HepG2 (cell line): ENCODE results near the gene RNF40. TPM values are rescaled to one million over a fixed set of nuclear protein-coding genes. Genes with fewer than 3 reads are reported as not detected.

ENCODE experiments used
- EHMT2 ChIP-seq: fragments of 200-600 bp; sonication (generic); IDR thresholded peaks from 2 replicates; pipeline ENCODE4 v1.7.0; 2017; ENCODE audit warnings: antibody characterized with exemption, low read depth, low read length, borderline replicate concordance
- IKZF5 ChIP-seq: IDR thresholded peaks from 2 replicates; pipeline ENCODE4 v1.6.1; 2018; ENCODE audit warnings: missing genetic modification reagents, mild to moderate bottlenecking, missing compliant biosample characterization
- MEIS2 ChIP-seq: sonication (generic); formaldehyde crosslinking; IDR thresholded peaks from 2 replicates; pipeline ENCODE4 v1.9.0; 2021; ENCODE audit warnings: mild to moderate bottlenecking, missing genetic modification reagents
- NR2F1 ChIP-seq, 2 experiments: fragments of 450-650 bp in 1 of 2; formaldehyde crosslinking in 1 of 2; IDR thresholded peaks; 2 replicates each; pipeline versions ENCODE4 v1.5.0 to v1.6.1; 2016 to 2020; ENCODE audit warnings: mild to moderate bottlenecking in 1 of 2, missing compliant biosample characterization in 1 of 2, missing genetic modification reagents in 1 of 2, moderate library complexity in 1 of 2
- PTBP1 ChIP-seq: fragments of 200-400 bp; formaldehyde crosslinking; IDR thresholded peaks from 2 replicates; pipeline ENCODE4 v1.6.1; 2018; ENCODE audit warnings: low read length, low read depth; ENCODE audit not compliant: poor library complexity, severe bottlenecking
- RXRA ChIP-seq: sonication (generic); formaldehyde crosslinking; IDR thresholded peaks from 2 replicates; pipeline ENCODE4 v1.5.1; 2020; ENCODE audit warnings: missing genetic modification reagents
- SIN3A ChIP-seq: IDR thresholded peaks from 2 replicates; pipeline ENCODE4 v1.6.1; 2011; ENCODE audit warnings: low read depth, mild to moderate bottlenecking, control low read depth, low read length, borderline replicate concordance
- SKI ChIP-seq: fragments of 450-650 bp; IDR thresholded peaks from one replicate; pipeline ENCODE4 v1.6.1; 2018; ENCODE audit warnings: mild to moderate bottlenecking; ENCODE audit not compliant: partially characterized antibody
- ZKSCAN8 ChIP-seq: IDR thresholded peaks from 2 replicates; pipeline ENCODE4 v1.6.1; 2016; ENCODE audit warnings: borderline replicate concordance, missing genetic modification reagents, missing compliant biosample characterization
- ZNF101 ChIP-seq: sonication (generic); formaldehyde crosslinking; IDR thresholded peaks from 2 replicates; pipeline ENCODE4 v1.4.0; 2020; ENCODE audit warnings: mild to moderate bottlenecking, low read depth, missing genetic modification reagents, borderline replicate concordance
- ZNF17 ChIP-seq: sonication (generic); formaldehyde crosslinking; IDR thresholded peaks from 2 replicates; pipeline ENCODE4 v1.5.0; 2020; ENCODE audit warnings: mild to moderate bottlenecking, missing genetic modification reagents
- ZNF432 ChIP-seq: sonication (generic); formaldehyde crosslinking; IDR thresholded peaks from 2 replicates; pipeline ENCODE4 v1.5.0; 2020; ENCODE audit warnings: missing genetic modification reagents, mild to moderate bottlenecking, borderline replicate concordance
- ZNF510 ChIP-seq: sonication (generic); formaldehyde crosslinking; IDR thresholded peaks from 2 replicates; pipeline ENCODE4 v1.4.0; 2020; ENCODE audit warnings: low read depth, mild to moderate bottlenecking, missing genetic modification reagents
- ZNF563 ChIP-seq: sonication (generic); formaldehyde crosslinking; IDR thresholded peaks from 2 replicates; pipeline ENCODE4 v1.8.0; 2022; ENCODE audit warnings: mild to moderate bottlenecking, moderate library complexity, missing genetic modification reagents
- ZNF629 ChIP-seq: sonication (generic); formaldehyde crosslinking; conservative IDR thresholded peaks from 2 replicates; pipeline ENCODE4 v1.5.0; 2020; ENCODE audit warnings: missing genetic modification reagents
- ZNF772 ChIP-seq: sonication (generic); formaldehyde crosslinking; IDR thresholded peaks from 2 replicates; pipeline ENCODE4 v1.5.0; 2020; ENCODE audit warnings: mild to moderate bottlenecking, missing genetic modification reagents
- ZNF839 ChIP-seq: sonication (generic); formaldehyde crosslinking; IDR thresholded peaks from 2 replicates; pipeline ENCODE4 v1.4.0; 2020; ENCODE audit warnings: missing genetic modification reagents, mild to moderate bottlenecking, borderline replicate concordance
- polyA plus RNA-seq, 8 experiments: library from polyadenylated mRNA; depleted of rRNA in 3 of 8; stranded (reverse) in 7 of 8; unstranded in 1 of 8; fragments of >200 nt; fragmentation: Illumina TruSeq in 4 of 8; extraction: Trizol in 4 of 8; gene quantifications; 2 replicates each; pipeline versions ENCODE4 v1.2.1 to v1.2.3, GENCODE V29; 2011 to 2016; ENCODE audit warnings: low read depth in 4 of 8, missing spikeins in 1 of 8, mixed read lengths in 1 of 8; ENCODE audit not compliant: insufficient read depth in 1 of 8
- total RNA-seq, 5 experiments: library from RNA; depleted of rRNA; stranded (reverse); fragments of >200 nt; fragmentation: Illumina TruSeq; extraction: Trizol; gene quantifications; 2 replicates each; pipeline ENCODE4 v1.2.3, GENCODE V29; 2016; ENCODE audit warnings: low read depth in 1 of 5
- TF ChIP-seq, protein P1 (sequence below): sonication (generic); formaldehyde crosslinking; IDR thresholded peaks from 2 replicates; pipeline ENCODE4 v1.4.0; 2020; ENCODE audit warnings: missing genetic modification reagents, borderline replicate concordance
- TF ChIP-seq, protein P2 (sequence below): sonication (generic); formaldehyde crosslinking; IDR thresholded peaks from 2 replicates; pipeline ENCODE4 v1.5.0; 2020; ENCODE audit warnings: mild to moderate bottlenecking, missing genetic modification reagents
- TF ChIP-seq, protein P3 (sequence below): sonication (generic); formaldehyde crosslinking; IDR thresholded peaks from 2 replicates; pipeline ENCODE4 v1.5.0; 2020; ENCODE audit warnings: mild to moderate bottlenecking, missing genetic modification reagents, moderate library complexity

RNF40 gene
- total and polyA plus RNA-seq, 2 of the 13 experiments (the other 11 are each of a cell fraction or from before 2014, with no cell fraction given) = 84.0 to 85.6 TPM

DNA sequence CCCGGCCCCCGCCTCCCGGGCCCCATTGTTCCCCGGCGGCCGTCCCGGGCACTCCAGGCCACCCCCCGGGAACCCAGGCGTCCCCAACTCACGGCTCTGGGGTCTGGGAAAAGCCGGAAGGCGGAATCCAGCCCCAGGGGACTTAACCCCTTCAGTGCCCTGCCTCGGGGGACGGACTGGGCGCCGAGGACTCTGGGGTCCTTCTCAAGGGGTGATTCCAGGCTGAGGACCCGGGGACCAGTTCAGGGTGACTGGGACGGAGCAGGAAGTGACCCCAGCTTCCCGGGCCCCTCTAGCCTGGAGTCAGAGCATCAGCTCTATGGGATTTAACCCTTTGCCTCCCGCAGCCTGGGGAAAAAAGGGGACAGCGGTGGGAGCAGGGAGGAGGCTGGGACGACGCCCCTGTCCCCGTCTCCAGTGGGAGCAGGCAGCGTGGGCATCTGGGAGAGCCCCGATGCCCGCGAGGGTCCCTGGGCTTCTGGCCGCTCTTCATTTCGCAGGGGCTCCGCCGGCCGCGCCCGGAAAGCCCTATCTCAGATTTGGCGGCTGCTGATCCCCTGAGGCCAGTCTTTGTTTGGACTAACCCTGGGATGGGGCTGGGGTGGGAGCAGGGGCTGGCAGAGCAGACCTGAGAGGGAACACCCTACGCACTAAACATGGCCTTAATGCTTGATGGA, 25.0 kb downstream of the RNF40 start, which contains the start of gene ZNF629 (continued):
- TF ChIP-seq NR2F1 (CRISPR knock-in tag; IDR thresholded peaks at IDR 0.05) (0 out of 4 replicates have a peak, but pooled peaks of 1 of the 2 experiments have one; percentile 13), ZNF563 (peak; percentile 81), ZNF510 (CRISPR knock-in tag) (no peak), ZNF772 (CRISPR knock-in tag) (peak; percentile 89), SKI (peak; percentile 17), ZNF839 (CRISPR knock-in tag) (peak; percentile 15; the same call in 1 of the 2 replicates), ZKSCAN8 (CRISPR knock-in tag) (peak; percentile 73), SIN3A (peak; percentile 89; the same call in 1 of the 2 replicates), ZNF432 (CRISPR knock-in tag) (no peak), ZNF629 (CRISPR knock-in tag) (0 out of 2 replicates have a peak, but pooled peaks have one; percentile 29), PTBP1 (peak; percentile 49), IKZF5 (CRISPR knock-in tag) (peak; percentile 97), ZNF101 (CRISPR knock-in tag) (no peak), ZNF17 (CRISPR knock-in tag) (no peak), RXRA (CRISPR knock-in tag) (peak; percentile 78), MEIS2 (CRISPR knock-in tag) (peak; percentile 48; the same call in 1 of the 2 replicates), EHMT2 (no peak)
- TF ChIP-seq, protein P1, sequence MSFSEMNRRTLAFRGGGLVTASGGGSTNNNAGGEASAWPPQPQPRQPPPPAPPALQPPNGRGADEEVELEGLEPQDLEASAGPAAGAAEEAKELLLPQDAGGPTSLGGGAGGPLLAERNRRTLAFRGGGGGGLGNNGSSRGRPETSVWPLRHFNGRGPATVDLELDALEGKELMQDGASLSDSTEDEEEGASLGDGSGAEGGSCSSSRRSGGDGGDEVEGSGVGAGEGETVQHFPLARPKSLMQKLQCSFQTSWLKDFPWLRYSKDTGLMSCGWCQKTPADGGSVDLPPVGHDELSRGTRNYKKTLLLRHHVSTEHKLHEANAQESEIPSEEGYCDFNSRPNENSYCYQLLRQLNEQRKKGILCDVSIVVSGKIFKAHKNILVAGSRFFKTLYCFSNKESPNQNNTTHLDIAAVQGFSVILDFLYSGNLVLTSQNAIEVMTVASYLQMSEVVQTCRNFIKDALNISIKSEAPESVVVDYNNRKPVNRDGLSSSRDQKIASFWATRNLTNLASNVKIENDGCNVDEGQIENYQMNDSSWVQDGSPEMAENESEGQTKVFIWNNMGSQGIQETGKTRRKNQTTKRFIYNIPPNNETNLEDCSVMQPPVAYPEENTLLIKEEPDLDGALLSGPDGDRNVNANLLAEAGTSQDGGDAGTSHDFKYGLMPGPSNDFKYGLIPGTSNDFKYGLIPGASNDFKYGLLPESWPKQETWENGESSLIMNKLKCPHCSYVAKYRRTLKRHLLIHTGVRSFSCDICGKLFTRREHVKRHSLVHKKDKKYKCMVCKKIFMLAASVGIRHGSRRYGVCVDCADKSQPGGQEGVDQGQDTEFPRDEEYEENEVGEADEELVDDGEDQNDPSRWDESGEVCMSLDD (CRISPR knock-in tag) = peak; percentile 89; the same call in 1 of the 2 replicates
- TF ChIP-seq, protein P2, sequence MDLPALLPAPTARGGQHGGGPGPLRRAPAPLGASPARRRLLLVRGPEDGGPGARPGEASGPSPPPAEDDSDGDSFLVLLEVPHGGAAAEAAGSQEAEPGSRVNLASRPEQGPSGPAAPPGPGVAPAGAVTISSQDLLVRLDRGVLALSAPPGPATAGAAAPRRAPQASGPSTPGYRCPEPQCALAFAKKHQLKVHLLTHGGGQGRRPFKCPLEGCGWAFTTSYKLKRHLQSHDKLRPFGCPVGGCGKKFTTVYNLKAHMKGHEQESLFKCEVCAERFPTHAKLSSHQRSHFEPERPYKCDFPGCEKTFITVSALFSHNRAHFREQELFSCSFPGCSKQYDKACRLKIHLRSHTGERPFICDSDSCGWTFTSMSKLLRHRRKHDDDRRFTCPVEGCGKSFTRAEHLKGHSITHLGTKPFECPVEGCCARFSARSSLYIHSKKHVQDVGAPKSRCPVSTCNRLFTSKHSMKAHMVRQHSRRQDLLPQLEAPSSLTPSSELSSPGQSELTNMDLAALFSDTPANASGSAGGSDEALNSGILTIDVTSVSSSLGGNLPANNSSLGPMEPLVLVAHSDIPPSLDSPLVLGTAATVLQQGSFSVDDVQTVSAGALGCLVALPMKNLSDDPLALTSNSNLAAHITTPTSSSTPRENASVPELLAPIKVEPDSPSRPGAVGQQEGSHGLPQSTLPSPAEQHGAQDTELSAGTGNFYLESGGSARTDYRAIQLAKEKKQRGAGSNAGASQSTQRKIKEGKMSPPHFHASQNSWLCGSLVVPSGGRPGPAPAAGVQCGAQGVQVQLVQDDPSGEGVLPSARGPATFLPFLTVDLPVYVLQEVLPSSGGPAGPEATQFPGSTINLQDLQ = peak; percentile 56; the same call in 1 of the 2 replicates
- TF ChIP-seq, protein P3, sequence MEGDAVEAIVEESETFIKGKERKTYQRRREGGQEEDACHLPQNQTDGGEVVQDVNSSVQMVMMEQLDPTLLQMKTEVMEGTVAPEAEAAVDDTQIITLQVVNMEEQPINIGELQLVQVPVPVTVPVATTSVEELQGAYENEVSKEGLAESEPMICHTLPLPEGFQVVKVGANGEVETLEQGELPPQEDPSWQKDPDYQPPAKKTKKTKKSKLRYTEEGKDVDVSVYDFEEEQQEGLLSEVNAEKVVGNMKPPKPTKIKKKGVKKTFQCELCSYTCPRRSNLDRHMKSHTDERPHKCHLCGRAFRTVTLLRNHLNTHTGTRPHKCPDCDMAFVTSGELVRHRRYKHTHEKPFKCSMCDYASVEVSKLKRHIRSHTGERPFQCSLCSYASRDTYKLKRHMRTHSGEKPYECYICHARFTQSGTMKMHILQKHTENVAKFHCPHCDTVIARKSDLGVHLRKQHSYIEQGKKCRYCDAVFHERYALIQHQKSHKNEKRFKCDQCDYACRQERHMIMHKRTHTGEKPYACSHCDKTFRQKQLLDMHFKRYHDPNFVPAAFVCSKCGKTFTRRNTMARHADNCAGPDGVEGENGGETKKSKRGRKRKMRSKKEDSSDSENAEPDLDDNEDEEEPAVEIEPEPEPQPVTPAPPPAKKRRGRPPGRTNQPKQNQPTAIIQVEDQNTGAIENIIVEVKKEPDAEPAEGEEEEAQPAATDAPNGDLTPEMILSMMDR (CRISPR knock-in tag) = peak; percentile 43
